ENCODE measurements around the gene CFAP74.
A peak's percentile ranks its signal among the peaks of the same experiment; 100 is the strongest.

CFAP74 gene

GRCh38 chr1:1990222-1990621 is 13.4 kb downstream of the CFAP74 start:
- TF ChIP-seq CTCF (conservative IDR thresholded peaks at IDR 0.05; ENCODE audit: low read depth, low read length), result no peak
- DNase-seq (ENCODE audit: low read depth), result no peak
- no peak overlapping the region for H3K4me3 ChIP-seq (ENCODE audit: low read length)

GRCh38 chr1:1989789-1990188 is 13.8 kb downstream of the CFAP74 start:
- no peak overlapping the region for H3K4me3 ChIP-seq (ENCODE audit: low read length)
- no peak for DNase-seq (ENCODE audit: low read depth)
- TF ChIP-seq CTCF (conservative IDR thresholded peaks at IDR 0.05; ENCODE audit: low read depth, low read length), result no peak

- DNase-seq (ENCODE audit: low read depth), result peak; percentile 8
- no peak for TF ChIP-seq CTCF (conservative IDR thresholded peaks at IDR 0.05; ENCODE audit: low read depth, low read length)
Observed at GRCh38 chr1:1989102-1989542, 14.5 kb downstream of the CFAP74 start.

DNA sequence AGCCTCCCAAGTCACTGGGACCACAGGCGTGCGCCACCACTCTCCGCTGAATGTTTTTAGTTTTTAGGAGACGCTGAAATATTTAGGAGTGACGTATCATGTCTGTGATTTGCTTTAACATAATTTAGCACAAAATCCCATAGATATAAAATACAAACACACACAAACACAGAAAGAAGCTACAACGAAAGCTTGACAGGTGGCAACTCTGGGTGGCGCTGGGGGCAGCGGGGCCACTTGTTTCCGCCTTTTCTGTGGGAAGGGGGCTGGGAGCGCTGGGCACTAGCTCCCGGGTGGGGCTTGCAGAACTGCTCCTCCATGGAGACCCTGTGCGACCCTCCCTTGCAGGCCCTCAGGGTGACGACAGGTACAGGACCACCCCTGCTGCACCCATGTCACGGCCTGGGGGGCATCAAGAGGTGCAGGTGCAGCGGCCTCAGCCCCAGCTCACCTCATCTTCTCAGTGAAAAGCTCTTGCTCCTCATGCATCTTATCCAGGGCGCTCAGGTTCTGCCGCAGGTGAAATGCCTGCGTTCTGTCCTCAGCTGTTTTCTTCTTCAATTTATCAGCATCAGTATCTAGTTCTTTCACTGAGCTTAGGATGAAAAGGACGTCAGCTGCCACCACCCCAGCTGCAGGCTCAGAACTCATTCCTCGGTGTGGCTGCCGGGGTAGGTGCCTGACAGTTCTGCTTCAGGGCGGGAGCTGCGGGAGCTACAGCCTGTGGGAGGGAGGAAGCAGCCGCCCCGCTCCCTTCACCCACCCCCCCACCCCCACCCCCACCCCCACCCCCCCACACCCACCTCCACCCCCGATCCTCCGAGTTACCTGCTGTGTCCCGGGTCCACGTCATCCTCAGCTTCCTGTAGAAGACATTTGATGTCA is 15.3 kb downstream of the CFAP74 start:
- no peak for DNase-seq (ENCODE audit: low read depth)
- no peak for TF ChIP-seq CTCF (conservative IDR thresholded peaks at IDR 0.05; ENCODE audit: low read depth, low read length)
- no peak overlapping the region for H3K4me3 ChIP-seq (ENCODE audit: low read length)

More at GRCh38 chr1:1989102-1989542, 14.5 kb downstream of the CFAP74 start:
- H3K4me3 ChIP-seq (ENCODE audit: low read length), result no peak overlapping the region

- DNase-seq (ENCODE audit: low read depth), result no peak
- H3K4me3 ChIP-seq (ENCODE audit: low read length), result no peak overlapping the region
- TF ChIP-seq CTCF (conservative IDR thresholded peaks at IDR 0.05; ENCODE audit: low read depth, low read length), result no peak
Observed at GRCh38 chr1:1987142-1987510, 16.5 kb downstream of the CFAP74 start.

DNA sequence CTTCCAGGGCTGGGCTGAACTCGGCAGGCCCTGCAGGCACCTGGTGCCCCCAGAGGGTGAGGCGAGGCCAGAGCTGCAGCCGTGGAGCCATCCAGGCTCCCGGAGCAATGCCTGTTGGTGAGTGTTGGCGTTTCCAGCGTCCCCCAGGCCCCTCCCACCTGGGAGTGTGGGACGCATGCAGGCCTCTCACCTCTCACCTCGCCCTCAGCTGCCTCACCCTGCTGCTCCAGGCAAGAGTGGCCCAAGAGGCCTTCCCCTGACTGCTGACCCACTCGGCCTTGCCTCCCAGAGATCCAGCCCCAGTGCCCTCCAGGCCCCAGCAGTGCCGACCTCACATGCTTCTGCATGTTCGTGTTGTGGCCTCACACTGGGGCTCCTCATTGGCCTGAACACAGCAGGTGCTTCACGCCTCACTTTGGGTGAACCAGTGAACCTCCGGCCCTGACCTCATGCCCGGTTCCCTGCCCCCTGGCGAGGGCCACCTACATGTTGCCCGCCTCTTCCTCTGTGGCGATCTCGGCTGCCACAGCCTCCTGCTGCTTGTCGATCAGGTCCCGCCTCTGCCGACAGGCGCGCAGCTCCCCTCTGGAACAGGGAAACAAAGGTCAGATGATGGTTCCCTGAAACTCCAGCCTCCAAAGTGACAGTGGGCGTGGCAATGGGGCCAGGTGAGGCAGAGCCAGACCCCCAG is 17.0 kb downstream of the CFAP74 start:
- no peak overlapping the region for H3K4me3 ChIP-seq (ENCODE audit: low read length)
- TF ChIP-seq CTCF (conservative IDR thresholded peaks at IDR 0.05; ENCODE audit: low read depth, low read length), result no peak
- no peak for DNase-seq (ENCODE audit: low read depth)

Data from retinal pigment epithelial cell (primary cell).